IMR-90 (cell line): Measurements from ENCODE around the gene LRRC26. TPM values are rescaled to one million over a fixed set of nuclear protein-coding genes. Genes with fewer than 3 reads are reported as not detected.

Experiments
- ATAC-seq: fragments of 200-7000 bp; cut with Tn5 transposase; 2 replicates; pipeline ENCODE4 v1.9.1; 2020; ENCODE audit warnings: low read depth, mild to moderate bottlenecking, moderate library complexity
- BruUV-seq: library from RNA; stranded (reverse); fragments of 400-500 nt; replicated peaks from 2 replicates; lab custom pipeline; 2021; lab: Mats Ljungman, UMichigan
- CTCF ChIA-PET: fragments of 300-600 bp; formaldehyde crosslinking; extraction: SDS; loops from one replicate; lab custom pipeline; 2021; ENCODE audit warnings: antibody characterized with exemption; lab: Yijun Ruan, JAX
- POLR2A ChIA-PET: fragments of 300-600 bp; sonication (Branson Sonifier 250); formaldehyde crosslinking; loops from one replicate; lab custom pipeline; 2022; ENCODE audit warnings: antibody characterized with exemption; ENCODE audit not compliant: unreplicated experiment; lab: Charles Lee
- DNase-seq: peaks from one replicate; pipeline ENCODE4 v3.0.0; 2013
- H2AFZ ChIP-seq: replicated peaks from 2 replicates; pipeline ENCODE3; 2013; ENCODE audit warnings: low read length, mild to moderate bottlenecking; ENCODE audit not compliant: poor library complexity
- H2AK5ac ChIP-seq: 2 replicates; pipeline ENCODE4 v1.6.1; 2013; ENCODE audit warnings: low read depth, low read length, inconsistent platforms
- H2AK9ac ChIP-seq: replicated peaks from 2 replicates; pipeline ENCODE3; 2013; ENCODE audit warnings: mild to moderate bottlenecking, low read depth, low read length, moderate library complexity; ENCODE audit not compliant: poor library complexity
- H2BK120ac ChIP-seq: 2 replicates; pipeline ENCODE4 v1.6.1; 2013; ENCODE audit warnings: low read depth, low read length, inconsistent platforms
- H2BK15ac ChIP-seq: 3 replicates; pipeline ENCODE4 v1.6.1; 2013; ENCODE audit warnings: low read depth, low read length, inconsistent platforms
- H2BK20ac ChIP-seq: 2 replicates; pipeline ENCODE4 v1.6.1; 2013; ENCODE audit warnings: low read depth, mild to moderate bottlenecking, inconsistent platforms, low read length, moderate library complexity
- H2BK5ac ChIP-seq: 2 replicates; pipeline ENCODE4 v1.6.1; 2013; ENCODE audit warnings: mild to moderate bottlenecking, low read depth, low read length, inconsistent platforms; ENCODE audit not compliant: poor library complexity, severe bottlenecking
- H3K14ac ChIP-seq: replicated peaks from 2 replicates; pipeline ENCODE4 v1.6.1; 2013; ENCODE audit warnings: low read depth, low read length, inconsistent platforms
- H3K18ac ChIP-seq: 2 replicates; pipeline ENCODE4 v1.6.1; 2013; ENCODE audit warnings: low read depth, low read length, control low read depth
- H3K23ac ChIP-seq: 2 replicates; pipeline ENCODE4 v1.6.1; 2013; ENCODE audit warnings: low read depth, low read length, inconsistent platforms
- H3K27ac ChIP-seq: 2 replicates; pipeline ENCODE4 v1.5.1; 2013; ENCODE audit warnings: mild to moderate bottlenecking, control low read depth, low read length; ENCODE audit not compliant: insufficient read depth
- H3K27me3 ChIP-seq: 2 replicates; pipeline ENCODE4 v1.6.1; 2013; ENCODE audit warnings: low read length; ENCODE audit not compliant: control insufficient read depth, insufficient read depth
- H3K36me3 ChIP-seq: 2 replicates; pipeline ENCODE4 v1.6.1; 2013; ENCODE audit warnings: low read length, mixed read lengths; ENCODE audit not compliant: control insufficient read depth, insufficient read depth
- H3K4ac ChIP-seq: 2 replicates; pipeline ENCODE4 v1.6.1; 2013; ENCODE audit warnings: low read depth, low read length, inconsistent platforms
- H3K4me1 ChIP-seq: 2 replicates; pipeline ENCODE4 v1.6.1; 2013; ENCODE audit warnings: low read length, mixed read lengths; ENCODE audit not compliant: control insufficient read depth, insufficient read depth
- H3K4me2 ChIP-seq: 2 replicates; pipeline ENCODE4 v1.6.1; 2013; ENCODE audit warnings: low read depth, mild to moderate bottlenecking, control low read depth, low read length, moderate library complexity
- H3K4me3 ChIP-seq: 2 replicates; pipeline ENCODE4 v1.5.1; 2013; ENCODE audit warnings: low read depth, mild to moderate bottlenecking, control low read depth, low read length, moderate library complexity; ENCODE audit not compliant: insufficient read depth
- H3K56ac ChIP-seq: 2 replicates; pipeline ENCODE4 v1.6.1; 2013; ENCODE audit warnings: low read length, inconsistent platforms; ENCODE audit not compliant: insufficient read depth; ENCODE audit errors: extremely low read depth
- H3K79me1 ChIP-seq, 2 experiments: 2 replicates each; pipeline ENCODE4 v1.6.1; 2013; ENCODE audit warnings: low read length in 2 of 2, inconsistent platforms in 1 of 2, low read depth in 1 of 2
- H3K9ac ChIP-seq: 2 replicates; pipeline ENCODE4 v1.6.1; 2013; ENCODE audit warnings: low read depth, low read length, control low read depth
- H3K9me1 ChIP-seq: 2 replicates; pipeline ENCODE4 v1.6.1; 2013; ENCODE audit warnings: low read length, inconsistent platforms; ENCODE audit not compliant: insufficient read depth
- H3K9me3 ChIP-seq: 2 replicates; pipeline ENCODE4 v1.6.1; 2013; ENCODE audit warnings: low read length; ENCODE audit not compliant: control insufficient read depth, insufficient read depth
- H4K20me1 ChIP-seq: 2 replicates; pipeline ENCODE4 v1.6.1; 2013; ENCODE audit warnings: low read length, inconsistent platforms; ENCODE audit not compliant: insufficient read depth
- H4K5ac ChIP-seq: 2 replicates; pipeline ENCODE4 v1.6.1; 2013; ENCODE audit warnings: mild to moderate bottlenecking, low read depth, low read length, control low read depth
- H4K8ac ChIP-seq, 2 experiments: 2 replicates each; pipeline ENCODE4 v1.6.1; 2013; ENCODE audit warnings: low read depth in 2 of 2, low read length in 2 of 2, control low read depth in 1 of 2, inconsistent platforms in 1 of 2
- H4K91ac ChIP-seq: 2 replicates; pipeline ENCODE4 v1.6.1; 2013; ENCODE audit warnings: low read depth, low read length, inconsistent platforms; ENCODE audit not compliant: insufficient read depth
- BHLHE40 ChIP-seq: fragments of 150-350 bp; IDR thresholded peaks from 2 replicates; pipeline ENCODE4 v1.6.1; 2016; ENCODE audit warnings: mild to moderate bottlenecking, low read depth, low read length
- CEBPB ChIP-seq: IDR thresholded peaks from 2 replicates; pipeline ENCODE4 v1.6.1; 2012; ENCODE audit warnings: low read depth, low read length, improper control_type of control experiment
- RAD21 ChIP-seq: IDR thresholded peaks from 2 replicates; pipeline ENCODE4 v1.6.1; 2012; ENCODE audit warnings: low read length, improper control_type of control experiment
- RFX5 ChIP-seq: IDR thresholded peaks from 2 replicates; pipeline ENCODE4 v1.8.0; 2012; ENCODE audit warnings: low read depth, mild to moderate bottlenecking, low read length, moderate library complexity
- WGBS, 2 experiments: methylation state at CpG; one replicate each; pipeline versions ENCODE4 v1.1.5 to v1.1.7; 2013; ENCODE audit warnings: missing lambda C conversion rate in 2 of 2; ENCODE audit not compliant: insufficient read length in 1 of 2; ENCODE audit errors: extremely low coverage in 2 of 2; 5-methylcytosine and 5-hydroxymethylcytosine counted together
- dilution Hi-C: fragments of 300-500 bp; cut with HindIII; formaldehyde crosslinking; loops from one replicate; pipeline ENCODE4 v1.14.3; 2018; ENCODE audit warnings: low sequenced_read_pairs; ENCODE audit not compliant: unreplicated experiment
- in situ Hi-C: fragments of 300-500 bp; cut with MboI; formaldehyde crosslinking; loops from 3 replicates; pipeline ENCODE4 v1.14.3; 2019; ENCODE audit warnings: low sequenced_read_pairs, inconsistent platforms, mixed read lengths
- intact Hi-C: fragments of 100-400 bp; cut with micrococcal nuclease; formaldehyde crosslinking; loops from 2 replicates; pipeline ENCODE4 v1.10.0; 2022
- polyA plus RNA-seq, 3 experiments: library from polyadenylated mRNA; depleted of rRNA; stranded (reverse); fragments of >200 nt; gene quantifications; 2 replicates each; pipeline ENCODE4 v1.2.3, GENCODE V29; 2012; ENCODE audit warnings: low replicate concordance in 1 of 3
- total RNA-seq: library from RNA; depleted of rRNA; stranded (reverse); fragments of >200 nt; gene quantifications from 2 replicates; pipeline ENCODE4 v1.2.3, GENCODE V29; 2012

Gene LRRC26
- total and polyA plus RNA-seq, 2 of the 4 experiments (the other 2 are of a cell fraction), result not detected

GRCh38 chr9:137182836-137183235 is 13.0 kb upstream of the LRRC26 start:
- TF ChIP-seq BHLHE40, result no peak
- TF ChIP-seq RAD21, result no peak
- no peak for TF ChIP-seq CEBPB
- no peak for TF ChIP-seq RFX5
- H4K91ac ChIP-seq, result no peak overlapping the region
- no peak for ATAC-seq
- no peaks in the 10 kb centered on the region for H3K9me3 ChIP-seq
- H4K8ac ChIP-seq, result no peak overlapping the region
- H2AFZ ChIP-seq, result no peak overlapping the region
- WGBS, 2 experiments, result 100% methylated on average over 4 of the region's 17 CpGs; no CpG with 5 or more reads in 1 of the 2 experiments
- peaks cover 76% of the 10 kb centered on the region for H3K36me3 ChIP-seq
- ChIA-PET CTCF (no interaction called here), POLR2A (no interaction called here)
- no peak overlapping the region for H2BK5ac ChIP-seq
- H3K14ac ChIP-seq, result no peak overlapping the region
- dilution Hi-C loops, result no loop called here
- no peak for DNase-seq
- H2BK120ac ChIP-seq, result no peak overlapping the region
- H3K9me1 ChIP-seq, result 0 out of 2 replicates have a peak, but pooled peaks cover 2% of the 10 kb centered on the region
- no peak overlapping the region for H3K4me2 ChIP-seq
- H3K4ac ChIP-seq, result no peak overlapping the region
- no peaks in the 10 kb centered on the region for H3K27me3 ChIP-seq
- no peak overlapping the region for H3K23ac ChIP-seq
- no peak overlapping the region for H3K9ac ChIP-seq
- no peak overlapping the region for H2BK20ac ChIP-seq
- in situ Hi-C loops, result no loop called here
- peaks cover 7% of the 10 kb centered on the region for H3K4me1 ChIP-seq
- intact Hi-C loops, result no loop called here
- H3K56ac ChIP-seq, result no peak overlapping the region
- H4K20me1 ChIP-seq, result peaks cover 4% of the 10 kb centered on the region; the same call in 1 of the 2 replicates
- H2BK15ac ChIP-seq, result no peak overlapping the region
- no peak overlapping the region for H2AK9ac ChIP-seq
- no peak overlapping the region for H2AK5ac ChIP-seq
- H3K18ac ChIP-seq, result no peak overlapping the region
- H4K5ac ChIP-seq, result no peak overlapping the region
- peaks cover 0 to 23% of the 10 kb centered on the region in 2 experiments for H3K79me1 ChIP-seq
- H3K27ac ChIP-seq, result no peak overlapping the region
- BruUV-seq, result no TSS peak
- H3K4me3 ChIP-seq, result no peak overlapping the region
